ENCODE data around the gene RNF19B.

- TF ChIP-seq CTCF (IDR thresholded peaks at IDR 0.05; ENCODE audit: low read depth, low read length): no peak
- no peak for TF ChIP-seq EZH2phosphoT487 (IDR thresholded peaks at IDR 0.05; ENCODE audit: low read depth)
Observed at GRCh38 chr1:32984455-32985171, 20.0 kb upstream of the RNF19B start.

Data from OCI-LY3 (cell line).